Trophoblast cell (in vitro differentiated cells and primary cell): ENCODE results near the gene GYPC.

Experiments used
- DNase-seq, 2 donors: peaks; one replicate each; pipeline ENCODE4 v3.0.0-alpha.2; 2016
- H2AFZ ChIP-seq: 2 replicates; pipeline ENCODE4 v1.6.1; 2013; ENCODE audit warnings: low read length, moderate library complexity, mild to moderate bottlenecking; ENCODE audit not compliant: insufficient read depth, poor library complexity
- H2AK5ac ChIP-seq: 2 replicates; pipeline ENCODE4 v1.6.1; 2013; ENCODE audit warnings: mild to moderate bottlenecking, low read length
- H2BK120ac ChIP-seq: 2 replicates; pipeline ENCODE4 v1.6.1; 2013; ENCODE audit warnings: low read length, mild to moderate bottlenecking, moderate library complexity; ENCODE audit not compliant: insufficient read depth, poor library complexity
- H2BK12ac ChIP-seq: 2 replicates; pipeline ENCODE4 v1.6.1; 2013; ENCODE audit warnings: mild to moderate bottlenecking, low read length, moderate library complexity
- H2BK5ac ChIP-seq: 2 replicates; pipeline ENCODE4 v1.6.1; 2013; ENCODE audit warnings: low read length, low read depth, moderate library complexity, mild to moderate bottlenecking; ENCODE audit not compliant: poor library complexity
- H3K14ac ChIP-seq: 2 replicates; pipeline ENCODE4 v1.6.1; 2013; ENCODE audit warnings: mild to moderate bottlenecking, low read length
- H3K18ac ChIP-seq: 2 replicates; pipeline ENCODE4 v1.6.1; 2013; ENCODE audit warnings: mild to moderate bottlenecking, low read length
- H3K23ac ChIP-seq: 2 replicates; pipeline ENCODE4 v1.6.1; 2013; ENCODE audit warnings: low read length
- H3K27ac ChIP-seq: 2 replicates; pipeline ENCODE4 v1.5.1; 2013; ENCODE audit warnings: low read depth, mild to moderate bottlenecking, inconsistent platforms, low read length, moderate library complexity
- H3K27me3 ChIP-seq: 2 replicates; pipeline ENCODE4 v1.6.1; 2013; ENCODE audit warnings: inconsistent platforms, mild to moderate bottlenecking, low read length, moderate library complexity; ENCODE audit not compliant: insufficient read depth
- H3K36me3 ChIP-seq, 2 experiments: 1 replicate in 1 of 2; 2 replicates in 1 of 2; pipeline ENCODE4 v1.6.1; 2013; ENCODE audit warnings: low read length in 2 of 2, mild to moderate bottlenecking in 2 of 2, moderate library complexity in 1 of 2; ENCODE audit not compliant: insufficient read depth in 2 of 2, control insufficient read depth in 1 of 2
- H3K4ac ChIP-seq: 2 replicates; pipeline ENCODE4 v1.6.1; 2013; ENCODE audit warnings: low read depth, mild to moderate bottlenecking, low read length, moderate library complexity
- H3K4me1 ChIP-seq, 2 experiments: 1 replicate in 1 of 2; 2 replicates in 1 of 2; pipeline ENCODE4 v1.6.1; 2013; ENCODE audit warnings: low read length in 2 of 2, mild to moderate bottlenecking in 2 of 2, moderate library complexity in 1 of 2; ENCODE audit not compliant: insufficient read depth in 2 of 2, control insufficient read depth in 1 of 2
- H3K4me2 ChIP-seq: 2 replicates; pipeline ENCODE4 v1.6.1; 2013; ENCODE audit warnings: inconsistent platforms, mild to moderate bottlenecking, low read length, moderate library complexity
- H3K4me3 ChIP-seq: 2 replicates; pipeline ENCODE4 v1.5.1; 2013; ENCODE audit warnings: mild to moderate bottlenecking, low read depth, low read length, inconsistent platforms
- H3K79me1 ChIP-seq: one replicate; pipeline ENCODE4 v1.6.1; 2013; ENCODE audit warnings: low read length
- H3K79me2 ChIP-seq: 2 replicates; pipeline ENCODE4 v1.6.1; 2013; ENCODE audit warnings: low read length, mild to moderate bottlenecking; ENCODE audit not compliant: control insufficient read depth, insufficient read depth, poor library complexity
- H3K9ac ChIP-seq: 2 replicates; pipeline ENCODE4 v1.6.1; 2013; ENCODE audit warnings: mild to moderate bottlenecking, low read length
- H3K9me3 ChIP-seq: 2 replicates; pipeline ENCODE4 v1.6.1; 2013; ENCODE audit warnings: low read depth, mild to moderate bottlenecking, control low read depth, inconsistent platforms, low read length; ENCODE audit not compliant: insufficient read depth
- H4K12ac ChIP-seq: 2 replicates; pipeline ENCODE4 v1.6.1; 2013; ENCODE audit warnings: low read depth, mild to moderate bottlenecking, low read length, moderate library complexity
- H4K8ac ChIP-seq: 2 replicates; pipeline ENCODE4 v1.6.1; 2013; ENCODE audit warnings: low read depth, mild to moderate bottlenecking, low read length, moderate library complexity
- H4K91ac ChIP-seq: one replicate; pipeline ENCODE4 v1.6.1; 2013; ENCODE audit warnings: low read depth, mild to moderate bottlenecking, low read length, moderate library complexity
- WGBS: extraction: QIAGEN DNeasy Blood & Tissue Kit; methylation state at CpG from one replicate; pipeline ENCODE4 v1.1.7; 2013; ENCODE audit warnings: missing lambda C conversion rate; ENCODE audit not compliant: insufficient read length, insufficient coverage; ENCODE audit errors: extremely low coverage; 5-methylcytosine and 5-hydroxymethylcytosine counted together

GYPC gene

GRCh38 chr2:126674075-126674744, 18.3 kb downstream of the GYPC start:
- Histone ChIP-seq H2BK5ac (no peak overlapping the region), H2BK120ac (no peak overlapping the region), H3K9me3 (peaks cover 2% of the 10 kb centered on the region), H3K4ac (no peak overlapping the region), H4K8ac (no peak overlapping the region), H2BK12ac (no peak overlapping the region), H3K4me3 (no peak overlapping the region), H3K27me3 (no peaks in the 10 kb centered on the region), H2AK5ac (no peak overlapping the region), H2AFZ (no peak overlapping the region), H3K4me2 (no peak overlapping the region), H4K91ac (no peak overlapping the region), H3K27ac (no peak overlapping the region), H3K18ac (no peak overlapping the region), H3K4me1 (no peaks in the 10 kb centered on the region), H3K79me1 (no peaks in the 10 kb centered on the region), H3K9ac (no peak overlapping the region), H3K36me3 (no peaks in the 10 kb centered on the region), H3K23ac (no peak overlapping the region), H4K12ac (no peak overlapping the region), H3K14ac (no peak overlapping the region), H3K79me2 (no peaks in the 10 kb centered on the region)
- no CpG with 5 or more reads among the region's 11 CpGs for WGBS
- DNase-seq: no peak

GRCh38 chr2:126675637-126676036, 19.7 kb downstream of the GYPC start:
- WGBS: no CpG with 5 or more reads among the region's 5 CpGs
- H2BK12ac ChIP-seq: no peak overlapping the region
- no peak overlapping the region for H3K27ac ChIP-seq
- no peak overlapping the region for H2BK5ac ChIP-seq
- no peak overlapping the region for H3K9ac ChIP-seq
- no peaks in the 10 kb centered on the region for H3K36me3 ChIP-seq
- H3K79me2 ChIP-seq: no peaks in the 10 kb centered on the region
- H2BK120ac ChIP-seq: no peak overlapping the region
- H3K9me3 ChIP-seq: peaks cover 2% of the 10 kb centered on the region
- no peaks in the 10 kb centered on the region for H3K27me3 ChIP-seq
- H2AFZ ChIP-seq: no peak overlapping the region
- no peak overlapping the region for H2AK5ac ChIP-seq
- no peaks in the 10 kb centered on the region for H3K4me1 ChIP-seq
- no peak for DNase-seq
- no peak overlapping the region for H3K23ac ChIP-seq
- H3K4me2 ChIP-seq: no peak overlapping the region
- H3K79me1 ChIP-seq: no peaks in the 10 kb centered on the region
- H3K4ac ChIP-seq: no peak overlapping the region
- H4K12ac ChIP-seq: no peak overlapping the region
- H4K8ac ChIP-seq: no peak overlapping the region
- no peak overlapping the region for H3K14ac ChIP-seq
- no peak overlapping the region for H3K4me3 ChIP-seq
- H3K18ac ChIP-seq: no peak overlapping the region
- H4K91ac ChIP-seq: no peak overlapping the region

GRCh38 chr2:126676221-126677175, 20.5 kb downstream of the GYPC start:
- Histone ChIP-seq H2BK120ac (no peak overlapping the region), H3K23ac (no peak overlapping the region), H3K4me3 (no peak overlapping the region), H3K79me2 (no peaks in the 10 kb centered on the region), H4K12ac (no peak overlapping the region), H3K18ac (no peak overlapping the region), H2AK5ac (no peak overlapping the region), H4K8ac (no peak overlapping the region), H3K79me1 (no peaks in the 10 kb centered on the region), H3K14ac (no peak overlapping the region), H4K91ac (no peak overlapping the region), H3K9ac (no peak overlapping the region), H3K36me3 (no peaks in the 10 kb centered on the region), H3K9me3 (peaks cover under 1% of the 10 kb centered on the region), H2BK5ac (no peak overlapping the region), H3K4me2 (no peak overlapping the region), H3K27ac (no peak overlapping the region), H3K4me1 (no peaks in the 10 kb centered on the region), H2BK12ac (no peak overlapping the region), H3K27me3 (no peaks in the 10 kb centered on the region), H2AFZ (no peak overlapping the region), H3K4ac (no peak overlapping the region)
- DNase-seq: no peak
- WGBS: no CpG with 5 or more reads among the region's 1 CpG

- no peaks in the 10 kb centered on the region for H3K79me2 ChIP-seq
- no peak overlapping the region for H2AFZ ChIP-seq
- no peak overlapping the region for H4K8ac ChIP-seq
- no peak overlapping the region for H4K12ac ChIP-seq
- H3K9me3 ChIP-seq: no peaks in the 10 kb centered on the region
- no peaks in the 10 kb centered on the region for H3K79me1 ChIP-seq
- 100% methylated on average over 1 of the region's 1 CpG for WGBS
- H2BK5ac ChIP-seq: no peak overlapping the region
- H3K9ac ChIP-seq: no peak overlapping the region
- H3K18ac ChIP-seq: no peak overlapping the region
- H3K4me3 ChIP-seq: no peak overlapping the region
- H3K27ac ChIP-seq: no peak overlapping the region
- H3K23ac ChIP-seq: no peak overlapping the region
- H3K27me3 ChIP-seq: no peaks in the 10 kb centered on the region
- no peaks in the 10 kb centered on the region for H3K36me3 ChIP-seq
- no peak overlapping the region for H2BK120ac ChIP-seq
- no peak overlapping the region for H3K4ac ChIP-seq
- H2BK12ac ChIP-seq: no peak overlapping the region
- no peaks in the 10 kb centered on the region for H3K4me1 ChIP-seq
- H3K14ac ChIP-seq: no peak overlapping the region
- H4K91ac ChIP-seq: no peak overlapping the region
- no peak for DNase-seq
- H2AK5ac ChIP-seq: no peak overlapping the region
- H3K4me2 ChIP-seq: no peak overlapping the region
Measured at GRCh38 chr2:126677176-126677538, 21.2 kb downstream of the GYPC start.
